K562 (cell line): ENCODE measurements around the gene CCDC181. TPM values are rescaled to one million over a fixed set of nuclear protein-coding genes. Genes with fewer than 3 reads are reported as not detected.

Experiments
- ATF4 ChIP-seq: fragments of 450-650 bp; formaldehyde crosslinking; IDR thresholded peaks from 2 replicates; pipeline ENCODE4 v1.4.0; 2022; ENCODE audit warnings: mild to moderate bottlenecking, moderate library complexity
- BHLHE40 ChIP-seq: IDR thresholded peaks from 2 replicates; pipeline ENCODE4 v1.6.1; 2011; ENCODE audit warnings: low read length, improper control_type of control experiment
- CCNT2 ChIP-seq: IDR thresholded peaks from 2 replicates; pipeline ENCODE4 v1.6.1; 2011; ENCODE audit warnings: borderline replicate concordance, low read depth, mild to moderate bottlenecking, moderate library complexity, mixed read lengths, low read length; ENCODE audit not compliant: insufficient read length; ENCODE audit errors: extremely low read depth
- FOXA1 ChIP-seq: fragments of 450-650 bp; IDR thresholded peaks from 2 replicates; pipeline ENCODE4 v1.6.1; 2016; ENCODE audit warnings: mild to moderate bottlenecking, borderline replicate concordance
- FOXK1 ChIP-seq: sonication (generic); formaldehyde crosslinking; IDR thresholded peaks from 2 replicates; pipeline ENCODE4 v1.8.0; 2022; ENCODE audit warnings: missing genetic modification reagents, mild to moderate bottlenecking, borderline replicate concordance
- ILF3 ChIP-seq: fragments of 450-650 bp; IDR thresholded peaks from 2 replicates; pipeline ENCODE4 v1.6.1; 2018; ENCODE audit warnings: antibody characterized with exemption, mild to moderate bottlenecking, moderate library complexity, borderline replicate concordance
- LEF1 ChIP-seq: fragments of 450-650 bp; IDR thresholded peaks from 2 replicates; pipeline ENCODE4 v1.6.1; 2016; ENCODE audit warnings: mild to moderate bottlenecking
- MAZ ChIP-seq, 2 experiments: fragments of 450-650 bp in 1 of 2; sonication (generic) in 1 of 2; formaldehyde crosslinking; IDR thresholded peaks in 1 of 2; conservative IDR thresholded peaks in 1 of 2; 2 replicates each; pipeline versions ENCODE4 v1.4.0 to v1.5.0; 2020; ENCODE audit warnings: mild to moderate bottlenecking in 1 of 2, missing genetic modification reagents in 1 of 2
- MEF2A ChIP-seq: IDR thresholded peaks from 2 replicates; pipeline ENCODE4 v1.6.1; 2011; ENCODE audit warnings: low read depth, mild to moderate bottlenecking, low read length, moderate library complexity; ENCODE audit not compliant: control insufficient read depth
- NFIC ChIP-seq: fragments of 450-650 bp; IDR thresholded peaks from 2 replicates; pipeline ENCODE4 v1.6.1; 2017; ENCODE audit warnings: mild to moderate bottlenecking, inconsistent platforms
- RUNX1 ChIP-seq: sonication (generic); IDR thresholded peaks from 2 replicates; pipeline ENCODE4 v1.6.1; 2016; ENCODE audit warnings: antibody characterized with exemption, low read depth
- SOX6 ChIP-seq: fragments of 450-650 bp; IDR thresholded peaks from 2 replicates; pipeline ENCODE4 v1.6.1; 2014; ENCODE audit warnings: mild to moderate bottlenecking
- TRIM24 ChIP-seq, 2 experiments: fragments of 450-650 bp; IDR thresholded peaks; 2 replicates each; pipeline ENCODE4 v1.6.1; 2016
- ZBTB12 ChIP-seq: fragments of 250-450 bp; sonication (Bioruptor Pico); IDR thresholded peaks from 2 replicates; pipeline ENCODE4 v1.4.0; 2020
- ZBTB7A ChIP-seq: IDR thresholded peaks from 2 replicates; pipeline ENCODE4 v1.6.1; 2011; ENCODE audit warnings: low read depth, mild to moderate bottlenecking, low read length, moderate library complexity, borderline replicate concordance; ENCODE audit not compliant: control insufficient read depth
- ZNF551 ChIP-seq: fragments of 250-450 bp; sonication (Bioruptor Pico); IDR thresholded peaks from 2 replicates; pipeline ENCODE4 v1.5.0; 2021; ENCODE audit warnings: mild to moderate bottlenecking, moderate library complexity
- polyA plus RNA-seq, 8 experiments: library from polyadenylated mRNA; depleted of rRNA in 4 of 8; stranded (reverse) in 5 of 8; unstranded in 3 of 8; fragments of >200 nt; fragmentation: Nextera tagmentation in 2 of 8; fragmentation: Illumina TruSeq in 1 of 8; extraction: Ambion mirVana in 2 of 8; extraction: Trizol in 1 of 8; gene quantifications; 2 replicates each; pipeline versions ENCODE4 v1.2.1 to v1.2.3, GENCODE V29; 2011 to 2014; ENCODE audit warnings: inconsistent platforms in 1 of 8, missing spikeins in 1 of 8
- total RNA-seq, 7 experiments: library from RNA; depleted of rRNA in 6 of 7; stranded (reverse); fragments of >200 nt in 6 of 7; fragmentation: Illumina TruSeq in 2 of 7; extraction: Trizol in 2 of 7; gene quantifications; 2 replicates each; pipeline versions ENCODE4 v1.2.1 to v1.2.3, GENCODE V29; 2011 to 2021; ENCODE audit warnings: low replicate concordance in 1 of 7
- TF ChIP-seq, protein P1 (sequence below): fragments of 250-450 bp; sonication (Bioruptor Pico); IDR thresholded peaks from 2 replicates; pipeline ENCODE4 v1.8.0; 2022; ENCODE audit warnings: moderate library complexity, mild to moderate bottlenecking, inconsistent platforms
- TF ChIP-seq, protein P2 (sequence below): fragments of 450-650 bp; IDR thresholded peaks from 2 replicates; pipeline ENCODE4 v1.6.1; 2017; ENCODE audit warnings: mild to moderate bottlenecking, moderate library complexity
- TF ChIP-seq, protein P3 (sequence below): fragments of 250-450 bp; sonication (Bioruptor Pico); IDR thresholded peaks from 2 replicates; pipeline ENCODE4 v1.5.1; 2021; ENCODE audit warnings: mild to moderate bottlenecking
- TF ChIP-seq, protein P4 (sequence below): sonication (generic); formaldehyde crosslinking; IDR thresholded peaks from 2 replicates; pipeline ENCODE4 v1.8.1; 2022; ENCODE audit warnings: missing genetic modification reagents

The CCDC181 gene
- total and polyA plus RNA-seq, 9 of the 15 experiments (the other 6 are each of a cell fraction or from before 2014, with no cell fraction given), result 0.04 to 0.14 TPM; not detected in 7

DNA sequence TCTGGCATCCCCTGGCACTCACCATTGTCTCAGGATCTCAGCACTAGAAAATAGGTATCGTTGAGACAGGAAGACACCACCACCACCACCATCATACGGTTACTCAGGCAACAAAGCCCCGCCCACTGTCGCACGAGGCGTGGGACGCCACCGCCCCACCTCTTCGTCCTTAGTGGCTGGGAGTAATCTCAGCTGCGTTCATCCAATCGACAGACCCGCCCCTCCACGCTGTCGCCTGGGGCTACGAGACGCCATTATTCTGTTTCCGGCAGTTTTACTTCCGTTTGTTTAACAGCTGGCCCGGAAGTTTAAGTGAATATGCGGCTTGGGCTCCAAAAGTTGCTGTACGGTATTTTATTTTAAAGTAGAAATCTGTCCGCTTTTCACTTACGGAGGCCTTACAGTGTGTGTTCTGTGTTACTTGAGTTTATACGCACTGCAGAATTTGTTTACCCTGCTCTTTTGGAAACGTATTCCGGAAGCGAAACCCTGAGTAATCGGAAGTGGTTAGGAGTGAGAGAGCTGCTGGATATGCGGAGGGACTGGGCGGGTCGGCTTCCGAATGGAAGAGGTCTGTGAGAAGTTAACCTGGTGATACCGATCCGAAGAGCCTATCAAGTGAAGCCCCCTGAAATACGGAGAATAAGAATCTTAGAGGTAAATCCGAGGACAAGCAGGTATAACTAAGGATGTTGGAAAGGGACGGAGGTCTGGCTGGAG lies 59.4 kb downstream of the CCDC181 start, which contains the start of the genes BLZF1 and NME7 (continued):
- TF ChIP-seq, protein P1, sequence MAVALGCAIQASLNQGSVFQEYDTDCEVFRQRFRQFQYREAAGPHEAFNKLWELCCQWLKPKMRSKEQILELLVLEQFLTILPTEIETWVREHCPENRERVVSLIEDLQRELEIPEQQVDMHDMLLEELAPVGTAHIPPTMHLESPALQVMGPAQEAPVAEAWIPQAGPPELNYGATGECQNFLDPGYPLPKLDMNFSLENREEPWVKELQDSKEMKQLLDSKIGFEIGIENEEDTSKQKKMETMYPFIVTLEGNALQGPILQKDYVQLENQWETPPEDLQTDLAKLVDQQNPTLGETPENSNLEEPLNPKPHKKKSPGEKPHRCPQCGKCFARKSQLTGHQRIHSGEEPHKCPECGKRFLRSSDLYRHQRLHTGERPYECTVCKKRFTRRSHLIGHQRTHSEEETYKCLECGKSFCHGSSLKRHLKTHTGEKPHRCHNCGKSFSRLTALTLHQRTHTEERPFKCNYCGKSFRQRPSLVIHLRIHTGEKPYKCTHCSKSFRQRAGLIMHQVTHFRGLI, result no peak
- TF ChIP-seq, protein P2, sequence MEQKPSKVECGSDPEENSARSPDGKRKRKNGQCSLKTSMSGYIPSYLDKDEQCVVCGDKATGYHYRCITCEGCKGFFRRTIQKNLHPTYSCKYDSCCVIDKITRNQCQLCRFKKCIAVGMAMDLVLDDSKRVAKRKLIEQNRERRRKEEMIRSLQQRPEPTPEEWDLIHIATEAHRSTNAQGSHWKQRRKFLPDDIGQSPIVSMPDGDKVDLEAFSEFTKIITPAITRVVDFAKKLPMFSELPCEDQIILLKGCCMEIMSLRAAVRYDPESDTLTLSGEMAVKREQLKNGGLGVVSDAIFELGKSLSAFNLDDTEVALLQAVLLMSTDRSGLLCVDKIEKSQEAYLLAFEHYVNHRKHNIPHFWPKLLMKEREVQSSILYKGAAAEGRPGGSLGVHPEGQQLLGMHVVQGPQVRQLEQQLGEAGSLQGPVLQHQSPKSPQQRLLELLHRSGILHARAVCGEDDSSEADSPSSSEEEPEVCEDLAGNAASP, result no peak
- TF ChIP-seq NFIC (peak; percentile 18; the same call in 1 of the 2 replicates), MAZ (CRISPR knock-in tag; conservative IDR thresholded peaks at IDR 0.05 in 1 of 2, IDR thresholded peaks at IDR 0.05 in 1 of 2) (0 out of 4 replicates have a peak, but pooled peaks of 1 of the 2 experiments have one; percentile 36), ILF3 (no peak), BHLHE40 (peak; percentile 84), ZNF551 (no peak), CCNT2 (no peak), ATF4 (CRISPR knock-in tag) (0 out of 2 replicates have a peak, but pooled peaks have one; percentile 36), MEF2A (no peak), FOXA1 (no peak), TRIM24 (IDR thresholded peaks at IDR 0.05) (no peak), ZBTB7A (no peak), ZBTB12 (CRISPR knock-in tag) (no peak), SOX6 (peak; percentile 27; the same call in 1 of the 2 replicates), RUNX1 (no peak), LEF1 (no peak), FOXK1 (CRISPR knock-in tag) (peak; percentile 43; the same call in 1 of the 2 replicates)
- TF ChIP-seq, protein P3, sequence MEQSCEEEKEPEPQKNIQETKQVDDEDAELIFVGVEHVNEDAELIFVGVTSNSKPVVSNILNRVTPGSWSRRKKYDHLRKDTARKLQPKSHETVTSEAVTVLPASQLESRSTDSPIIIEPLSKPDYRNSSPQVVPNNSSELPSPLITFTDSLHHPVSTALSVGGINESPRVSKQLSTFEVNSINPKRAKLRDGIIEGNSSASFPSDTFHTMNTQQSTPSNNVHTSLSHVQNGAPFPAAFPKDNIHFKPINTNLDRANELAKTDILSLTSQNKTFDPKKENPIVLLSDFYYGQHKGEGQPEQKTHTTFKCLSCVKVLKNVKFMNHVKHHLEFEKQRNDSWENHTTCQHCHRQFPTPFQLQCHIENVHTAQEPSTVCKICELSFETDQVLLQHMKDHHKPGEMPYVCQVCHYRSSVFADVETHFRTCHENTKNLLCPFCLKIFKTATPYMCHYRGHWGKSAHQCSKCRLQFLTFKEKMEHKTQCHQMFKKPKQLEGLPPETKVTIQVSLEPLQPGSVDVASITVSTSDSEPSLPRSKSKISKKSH (CRISPR knock-in tag), result no peak
- TF ChIP-seq, protein P4, sequence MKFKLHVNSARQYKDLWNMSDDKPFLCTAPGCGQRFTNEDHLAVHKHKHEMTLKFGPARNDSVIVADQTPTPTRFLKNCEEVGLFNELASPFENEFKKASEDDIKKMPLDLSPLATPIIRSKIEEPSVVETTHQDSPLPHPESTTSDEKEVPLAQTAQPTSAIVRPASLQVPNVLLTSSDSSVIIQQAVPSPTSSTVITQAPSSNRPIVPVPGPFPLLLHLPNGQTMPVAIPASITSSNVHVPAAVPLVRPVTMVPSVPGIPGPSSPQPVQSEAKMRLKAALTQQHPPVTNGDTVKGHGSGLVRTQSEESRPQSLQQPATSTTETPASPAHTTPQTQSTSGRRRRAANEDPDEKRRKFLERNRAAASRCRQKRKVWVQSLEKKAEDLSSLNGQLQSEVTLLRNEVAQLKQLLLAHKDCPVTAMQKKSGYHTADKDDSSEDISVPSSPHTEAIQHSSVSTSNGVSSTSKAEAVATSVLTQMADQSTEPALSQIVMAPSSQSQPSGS (CRISPR knock-in tag), result no peak
